Measurements from ENCODE around the gene IQSEC3. TPM values are rescaled to one million over a fixed set of nuclear protein-coding genes. Genes with fewer than 3 reads are reported as not detected.

The IQSEC3 gene
- total RNA-seq, 1 donor from 2014 or later: 1.3 TPM

DNA sequence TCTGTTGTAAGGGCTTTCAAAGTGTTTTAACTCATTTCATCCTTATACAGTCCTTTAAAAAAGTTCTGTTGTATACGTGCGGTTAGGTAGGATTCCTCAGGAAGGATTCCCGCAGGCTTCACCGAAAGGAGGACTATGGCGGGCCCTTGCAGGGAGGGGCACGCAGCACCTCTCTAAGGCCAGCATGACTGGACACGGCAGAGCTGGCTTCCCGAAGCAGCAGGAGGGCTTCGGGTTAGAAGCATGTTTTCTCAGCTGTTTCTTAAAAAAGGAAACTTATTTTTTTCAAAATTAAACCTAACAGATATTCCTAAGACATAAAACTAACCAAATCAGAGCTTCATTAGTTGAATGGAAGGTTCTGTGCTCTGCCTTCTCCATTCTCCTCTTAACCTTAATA lies 21.3 kb downstream of the IQSEC3 start:
- no peak overlapping the region for H3K4me3 ChIP-seq (ENCODE audit: low read depth, low read length)
- no peak for DNase-seq (ENCODE audit: low read depth)
- TF ChIP-seq, protein P1, sequence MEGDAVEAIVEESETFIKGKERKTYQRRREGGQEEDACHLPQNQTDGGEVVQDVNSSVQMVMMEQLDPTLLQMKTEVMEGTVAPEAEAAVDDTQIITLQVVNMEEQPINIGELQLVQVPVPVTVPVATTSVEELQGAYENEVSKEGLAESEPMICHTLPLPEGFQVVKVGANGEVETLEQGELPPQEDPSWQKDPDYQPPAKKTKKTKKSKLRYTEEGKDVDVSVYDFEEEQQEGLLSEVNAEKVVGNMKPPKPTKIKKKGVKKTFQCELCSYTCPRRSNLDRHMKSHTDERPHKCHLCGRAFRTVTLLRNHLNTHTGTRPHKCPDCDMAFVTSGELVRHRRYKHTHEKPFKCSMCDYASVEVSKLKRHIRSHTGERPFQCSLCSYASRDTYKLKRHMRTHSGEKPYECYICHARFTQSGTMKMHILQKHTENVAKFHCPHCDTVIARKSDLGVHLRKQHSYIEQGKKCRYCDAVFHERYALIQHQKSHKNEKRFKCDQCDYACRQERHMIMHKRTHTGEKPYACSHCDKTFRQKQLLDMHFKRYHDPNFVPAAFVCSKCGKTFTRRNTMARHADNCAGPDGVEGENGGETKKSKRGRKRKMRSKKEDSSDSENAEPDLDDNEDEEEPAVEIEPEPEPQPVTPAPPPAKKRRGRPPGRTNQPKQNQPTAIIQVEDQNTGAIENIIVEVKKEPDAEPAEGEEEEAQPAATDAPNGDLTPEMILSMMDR (conservative IDR thresholded peaks at IDR 0.05; ENCODE audit: low read depth, low read length): no peak

DNA sequence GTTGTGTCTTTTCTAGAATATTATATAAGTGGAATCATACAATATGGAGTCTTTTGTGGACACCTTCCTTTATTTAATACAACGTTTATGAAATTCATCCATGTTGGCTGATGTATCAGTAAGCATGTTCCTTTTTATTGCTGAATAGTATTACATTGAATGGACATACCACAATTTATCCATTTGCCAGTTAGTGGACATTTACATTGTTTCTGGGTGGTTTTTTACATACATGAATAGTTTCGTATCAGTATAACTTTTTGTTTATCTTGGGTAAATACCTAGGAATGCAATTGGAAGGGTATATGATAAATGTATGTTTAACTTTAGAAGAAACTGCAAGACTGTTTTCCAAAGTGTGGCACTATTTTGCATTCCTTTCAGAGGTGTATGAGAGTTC lies 23.1 kb downstream of the IQSEC3 start:
- no peak overlapping the region for H3K4me3 ChIP-seq (ENCODE audit: low read depth, low read length)
- DNase-seq (ENCODE audit: low read depth): no peak
- TF ChIP-seq, protein P1 (conservative IDR thresholded peaks at IDR 0.05; ENCODE audit: low read depth, low read length): no peak

DNA sequence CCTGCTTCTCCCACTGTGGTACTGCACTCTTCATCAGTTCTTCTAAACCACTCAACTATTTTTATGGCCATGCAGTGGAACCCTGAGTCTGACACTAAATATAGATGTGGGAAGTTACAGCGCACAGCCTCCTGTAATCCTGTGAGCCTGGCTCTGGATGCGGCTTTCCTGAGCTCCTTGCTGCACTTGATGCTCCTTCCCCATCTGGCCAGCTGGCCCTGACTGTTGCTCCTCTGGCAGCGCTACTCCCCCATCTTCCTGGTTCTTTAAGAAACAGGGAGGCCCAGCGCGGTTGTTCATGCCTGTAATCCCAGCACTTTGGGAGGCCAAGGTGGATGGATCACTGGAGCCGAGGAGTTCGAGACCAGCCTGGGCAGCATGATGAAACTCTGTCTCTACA lies 24.6 kb downstream of the IQSEC3 start:
- no peak overlapping the region for H3K4me3 ChIP-seq (ENCODE audit: low read depth, low read length)
- TF ChIP-seq, protein P1 (conservative IDR thresholded peaks at IDR 0.05; ENCODE audit: low read depth, low read length): no peak
- no peak for DNase-seq (ENCODE audit: low read depth)

DNA sequence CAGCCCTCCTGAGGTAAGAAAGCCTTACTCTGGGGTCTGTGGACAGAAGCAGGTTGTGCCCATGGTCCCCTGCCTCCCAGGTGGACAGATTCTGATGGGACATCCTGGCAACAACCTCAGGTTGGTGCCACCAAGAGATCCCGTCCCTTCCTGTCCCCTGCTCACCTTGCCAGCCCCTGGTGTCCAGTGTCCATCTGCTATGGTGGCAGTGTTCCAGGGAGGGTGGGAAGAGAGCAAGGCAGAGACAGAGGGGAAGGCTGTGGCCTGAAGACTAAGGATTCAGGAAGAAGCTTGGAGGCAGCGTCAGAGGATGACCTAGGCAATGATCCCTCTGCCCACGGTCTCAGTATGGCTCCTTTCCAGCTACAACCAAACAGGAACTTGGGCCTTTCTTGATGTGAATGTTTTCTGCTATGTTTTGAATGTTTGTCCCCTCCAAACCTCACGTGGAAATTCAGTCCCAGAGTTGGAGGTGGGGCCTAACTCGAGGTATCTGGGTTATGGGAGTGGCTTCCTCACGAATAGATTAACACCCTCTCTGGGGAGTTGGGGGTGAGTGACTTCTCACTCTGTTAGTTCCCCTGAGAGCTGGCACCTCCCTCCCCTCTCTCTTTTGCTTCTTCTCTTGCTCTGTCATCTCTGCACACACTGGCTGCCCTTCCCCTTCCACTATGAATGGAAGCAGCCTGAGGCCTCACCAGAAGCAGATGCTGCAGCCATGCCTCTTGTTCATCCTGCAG lies 26.9 kb downstream of the IQSEC3 start:
- H3K4me3 ChIP-seq (ENCODE audit: low read depth, low read length): no peak overlapping the region
- no peak for DNase-seq (ENCODE audit: low read depth)
- TF ChIP-seq, protein P1 (conservative IDR thresholded peaks at IDR 0.05; ENCODE audit: low read depth, low read length): no peak

DNA sequence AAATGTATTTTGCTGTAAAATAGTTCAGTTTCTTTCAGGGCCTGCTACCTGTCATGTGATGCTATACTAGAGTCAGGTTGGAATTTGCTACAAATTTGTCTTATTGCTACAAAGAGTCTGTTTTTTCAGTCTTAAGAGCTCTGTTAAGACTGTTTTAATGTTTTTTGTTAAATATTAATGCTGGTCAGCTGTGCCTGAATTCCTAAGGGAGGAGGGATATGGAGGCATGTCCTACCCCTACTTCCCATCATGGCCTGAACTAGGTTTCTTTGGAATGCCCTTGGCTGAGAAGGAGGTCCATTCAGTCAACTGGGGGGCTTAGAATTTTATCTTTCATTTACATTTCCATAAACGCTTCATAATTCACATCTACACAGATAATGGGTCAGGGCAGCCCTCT lies 30.0 kb downstream of the IQSEC3 start:
- TF ChIP-seq, protein P1 (conservative IDR thresholded peaks at IDR 0.05; ENCODE audit: low read depth, low read length): no peak
- H3K4me3 ChIP-seq (ENCODE audit: low read depth, low read length): no peak overlapping the region
- no peak for DNase-seq (ENCODE audit: low read depth)

DNA sequence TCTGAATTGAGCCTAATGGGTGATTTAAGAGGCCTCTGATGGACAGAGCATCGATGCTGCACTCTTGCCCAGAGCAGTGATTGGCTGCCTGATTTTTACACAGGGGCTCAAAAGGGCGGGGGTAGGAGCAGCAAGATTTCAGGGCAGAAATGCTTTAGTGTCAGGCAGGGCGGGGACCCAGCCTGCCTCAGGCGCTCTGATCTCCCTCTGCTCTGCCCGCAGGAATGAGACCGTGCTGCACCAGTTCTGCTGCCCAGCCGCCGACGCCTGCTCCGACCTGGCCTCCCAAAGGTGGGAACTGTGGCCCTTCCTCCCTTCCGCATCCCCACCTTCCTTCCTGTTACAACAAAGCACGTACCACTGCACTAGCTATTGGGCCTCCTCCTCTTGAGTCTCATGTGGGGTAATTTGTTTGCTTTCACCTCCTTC lies 32.4 kb downstream of the IQSEC3 start:
- no peak for DNase-seq (ENCODE audit: low read depth)
- H3K4me3 ChIP-seq (ENCODE audit: low read depth, low read length): no peak overlapping the region
- TF ChIP-seq, protein P1 (conservative IDR thresholded peaks at IDR 0.05; ENCODE audit: low read depth, low read length): no peak

GRCh38 chr12:99605-100004 lies 33.0 kb downstream of the IQSEC3 start:
- no peak for DNase-seq (ENCODE audit: low read depth)
- TF ChIP-seq, protein P1 (conservative IDR thresholded peaks at IDR 0.05; ENCODE audit: low read depth, low read length): no peak
- no peak overlapping the region for H3K4me3 ChIP-seq (ENCODE audit: low read depth, low read length)

Data from epithelial cell of proximal tubule (primary cell).